Upper lobe of right lung (tissue), 1 donor: ENCODE data around the gene C1orf53. TPM values are rescaled to one million over a fixed set of nuclear protein-coding genes. Genes with fewer than 3 reads are reported as not detected.
A peak's percentile ranks its signal among the peaks of the same experiment; 100 is the strongest.

ENCODE experiments used
- ATAC-seq: fragments of 200-7000 bp; cut with Tn5 transposase; one replicate; pipeline ENCODE4 v1.9.1; 2020; ENCODE audit warnings: mild to moderate bottlenecking, moderate library complexity
- DNase-seq: peaks from one replicate; pipeline ENCODE4 v3.0.0-alpha.2; 2020
- H3K27ac ChIP-seq: fragments of 200-600 bp; one replicate; pipeline ENCODE4 v1.8.0; 2022
- H3K27me3 ChIP-seq: fragments of 200-600 bp; one replicate; pipeline ENCODE4 v1.8.0; 2022; ENCODE audit warnings: mild to moderate bottlenecking
- H3K36me3 ChIP-seq: fragments of 200-600 bp; one replicate; pipeline ENCODE4 v1.8.0; 2022
- H3K4me1 ChIP-seq: fragments of 200-600 bp; one replicate; pipeline ENCODE4 v1.8.0; 2022
- H3K4me3 ChIP-seq: fragments of 200-600 bp; one replicate; pipeline ENCODE4 v1.8.0; 2022; ENCODE audit warnings: mild to moderate bottlenecking
- H3K9me3 ChIP-seq: fragments of 200-600 bp; one replicate; pipeline ENCODE4 v1.8.0; 2022
- intact Hi-C: fragments of 100-400 bp; cut with DNase I; formaldehyde crosslinking; loops from one replicate; pipeline ENCODE4 v1.11.0; 2022
- total RNA-seq: library from RNA; stranded (reverse); fragmentation: NEBNext Ultra II Directional; extraction: Animal tissue kit (Norgen Biotek cat#: 25700); gene quantifications from one replicate; pipeline ENCODE4 v1.2.1, GENCODE V29; 2021
- TF ChIP-seq, protein P1 (sequence below): fragments of 200-600 bp; IDR thresholded peaks from one replicate; pipeline ENCODE4 v1.8.0; 2022; ENCODE audit warnings: antibody characterized with exemption
- donor health status: DM: no; HTN: yes; CAD: no; lungs with severe emphysema.

The C1orf53 gene
- total RNA-seq, 1 donor from 2014 or later = 4.0 TPM

- Histone ChIP-seq H3K27ac (no peak overlapping the region), H3K27me3 (peaks cover 91% of the 10 kb centered on the region), H3K9me3 (no peaks in the 10 kb centered on the region), H3K4me1 (peaks cover 30% of the 10 kb centered on the region), H3K36me3 (no peaks in the 10 kb centered on the region), H3K4me3 (no peak overlapping the region)
- TF ChIP-seq, protein P1, sequence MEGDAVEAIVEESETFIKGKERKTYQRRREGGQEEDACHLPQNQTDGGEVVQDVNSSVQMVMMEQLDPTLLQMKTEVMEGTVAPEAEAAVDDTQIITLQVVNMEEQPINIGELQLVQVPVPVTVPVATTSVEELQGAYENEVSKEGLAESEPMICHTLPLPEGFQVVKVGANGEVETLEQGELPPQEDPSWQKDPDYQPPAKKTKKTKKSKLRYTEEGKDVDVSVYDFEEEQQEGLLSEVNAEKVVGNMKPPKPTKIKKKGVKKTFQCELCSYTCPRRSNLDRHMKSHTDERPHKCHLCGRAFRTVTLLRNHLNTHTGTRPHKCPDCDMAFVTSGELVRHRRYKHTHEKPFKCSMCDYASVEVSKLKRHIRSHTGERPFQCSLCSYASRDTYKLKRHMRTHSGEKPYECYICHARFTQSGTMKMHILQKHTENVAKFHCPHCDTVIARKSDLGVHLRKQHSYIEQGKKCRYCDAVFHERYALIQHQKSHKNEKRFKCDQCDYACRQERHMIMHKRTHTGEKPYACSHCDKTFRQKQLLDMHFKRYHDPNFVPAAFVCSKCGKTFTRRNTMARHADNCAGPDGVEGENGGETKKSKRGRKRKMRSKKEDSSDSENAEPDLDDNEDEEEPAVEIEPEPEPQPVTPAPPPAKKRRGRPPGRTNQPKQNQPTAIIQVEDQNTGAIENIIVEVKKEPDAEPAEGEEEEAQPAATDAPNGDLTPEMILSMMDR = no peak
- no peak for ATAC-seq
- DNase-seq = no peak
- intact Hi-C loops = no loop called here
Measured at GRCh38 chr1:197909384-197909783, 7.0 kb downstream of the C1orf53 start.

DNA sequence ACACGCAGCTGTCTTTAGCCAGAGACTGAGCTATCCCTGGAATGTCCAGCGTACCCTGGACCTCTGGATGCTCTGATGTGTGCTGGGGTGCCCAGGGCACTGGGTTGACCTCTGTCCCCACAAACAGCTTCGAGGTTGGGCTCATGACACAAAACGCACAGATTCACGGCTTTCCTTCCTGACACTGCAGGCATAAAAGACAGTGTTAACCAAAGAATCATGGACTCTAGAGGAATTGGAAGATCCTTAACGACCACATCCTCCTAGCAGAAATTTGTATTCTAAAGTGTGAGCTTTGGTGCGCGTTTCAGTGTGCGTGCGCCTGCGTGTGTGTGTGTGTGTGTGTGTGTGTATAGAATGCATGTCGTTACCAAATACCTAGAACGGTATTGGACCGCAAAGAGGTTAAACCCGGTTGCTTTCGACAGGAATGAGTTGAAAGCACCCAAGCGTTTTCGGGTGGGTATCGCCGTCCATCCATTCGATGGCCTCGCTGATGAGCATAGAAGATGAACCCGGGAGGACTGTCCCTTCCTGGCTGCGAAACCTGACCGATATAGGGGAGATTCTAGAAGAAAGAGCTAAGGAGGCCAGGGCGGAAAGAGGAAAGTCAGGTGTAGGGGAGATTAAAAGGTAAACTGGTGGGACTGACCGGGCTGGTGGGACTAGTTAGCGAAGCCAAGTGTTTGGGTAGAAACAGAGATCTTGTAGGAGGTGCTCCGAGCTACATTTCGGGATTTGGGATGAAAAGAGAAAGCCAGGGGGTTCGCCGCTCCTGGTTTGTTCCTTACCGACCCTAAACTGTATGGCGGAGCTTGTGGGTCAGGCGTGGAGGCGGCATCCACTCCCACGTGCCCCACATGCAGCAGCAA, 7.9 kb downstream of the C1orf53 start:
- intact Hi-C loops = no loop called here
- Histone ChIP-seq H3K27ac (no peak overlapping the region), H3K4me1 (peaks cover 30% of the 10 kb centered on the region), H3K36me3 (no peaks in the 10 kb centered on the region), H3K27me3 (peaks cover 91% of the 10 kb centered on the region), H3K9me3 (no peaks in the 10 kb centered on the region), H3K4me3 (peak overlapping the region; percentile 28)
- DNase-seq = no peak
- TF ChIP-seq, protein P1 = no peak
- no peak for ATAC-seq

GRCh38 chr1:197911111-197911856, 8.9 kb downstream of the C1orf53 start:
- Histone ChIP-seq H3K36me3 (no peaks in the 10 kb centered on the region), H3K27ac (no peak overlapping the region), H3K9me3 (no peaks in the 10 kb centered on the region), H3K4me3 (peak overlapping the region; percentile 28), H3K4me1 (peaks cover 39% of the 10 kb centered on the region), H3K27me3 (peaks cover 92% of the 10 kb centered on the region)
- TF ChIP-seq, protein P1 = no peak
- ATAC-seq (peak; percentile 20), DNase-seq (no peak)
- intact Hi-C loops = no loop called here

- intact Hi-C loops = no loop called here
- no peaks in the 10 kb centered on the region for H3K9me3 ChIP-seq
- ATAC-seq (peak; percentile 47), DNase-seq (no peak)
- H3K27ac ChIP-seq = no peak overlapping the region
- H3K4me3 ChIP-seq = peak overlapping the region; percentile 28
- H3K27me3 ChIP-seq = peaks cover 94% of the 10 kb centered on the region
- H3K36me3 ChIP-seq = no peaks in the 10 kb centered on the region
- TF ChIP-seq, protein P1 = no peak
- H3K4me1 ChIP-seq = peaks cover 46% of the 10 kb centered on the region
Measured at GRCh38 chr1:197911857-197912696, 9.6 kb downstream of the C1orf53 start.

DNA sequence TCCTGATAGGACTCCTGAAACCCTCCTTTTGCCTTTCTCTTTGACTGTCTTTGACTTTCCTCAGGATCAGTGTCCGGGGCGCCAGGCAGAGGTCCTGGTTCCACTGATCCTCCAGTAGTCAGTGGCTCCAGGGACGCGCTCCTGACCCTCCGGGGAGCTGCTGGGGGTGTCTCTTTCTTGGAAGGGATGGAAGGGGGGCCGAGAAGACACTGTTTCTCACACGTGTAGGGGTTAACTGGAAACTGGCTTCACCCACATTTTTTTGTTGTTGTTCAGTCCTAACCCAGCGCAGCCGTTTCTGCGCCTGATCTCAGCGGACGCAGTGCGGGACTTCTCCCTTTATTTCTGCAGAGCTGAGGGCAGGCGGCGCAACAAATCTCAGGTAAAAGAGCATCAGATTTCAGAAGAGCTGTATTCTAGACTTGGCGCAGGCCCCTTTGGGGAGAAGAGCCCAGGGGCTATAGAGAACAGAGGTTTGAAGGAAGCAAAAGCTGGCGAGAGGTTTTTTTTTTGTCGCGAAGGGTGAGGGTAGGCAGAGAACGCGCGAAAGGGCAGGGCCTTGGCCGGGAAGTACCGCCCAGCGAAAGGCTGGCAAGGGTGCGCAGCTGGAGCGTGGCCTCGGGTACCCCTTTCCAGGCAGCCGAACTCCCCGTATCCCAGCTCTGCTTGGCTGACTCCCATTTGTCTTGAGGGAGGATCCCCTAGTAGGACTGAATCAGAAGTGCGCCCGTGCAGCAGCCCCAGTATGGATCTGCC, 10.5 kb downstream of the C1orf53 start:
- H3K4me3 ChIP-seq = peak overlapping the region; percentile 28

More for the DNA sequence above, 10.5 kb downstream of the C1orf53 start:
- H3K27me3 ChIP-seq = peaks cover 100% of the 10 kb centered on the region
- no peaks in the 10 kb centered on the region for H3K36me3 ChIP-seq
- intact Hi-C loops = no loop called here
- DNase-seq (no peak), ATAC-seq (no peak)
- H3K4me1 ChIP-seq = peaks cover 54% of the 10 kb centered on the region
- TF ChIP-seq, protein P1 = no peak
- no peaks in the 10 kb centered on the region for H3K9me3 ChIP-seq
- no peak overlapping the region for H3K27ac ChIP-seq
